ENCODE results near the gene CACNA1I.

- no peak for TF ChIP-seq EP300 (IDR thresholded peaks at IDR 0.05)
- no peak for TF ChIP-seq CTCF (IDR thresholded peaks at IDR 0.05)
These were observed 153.4 kb downstream of the CACNA1I start for GRCh38 chr22:39723899-39724351.
